ENCODE measurements around the gene HOXD9.

DNA sequence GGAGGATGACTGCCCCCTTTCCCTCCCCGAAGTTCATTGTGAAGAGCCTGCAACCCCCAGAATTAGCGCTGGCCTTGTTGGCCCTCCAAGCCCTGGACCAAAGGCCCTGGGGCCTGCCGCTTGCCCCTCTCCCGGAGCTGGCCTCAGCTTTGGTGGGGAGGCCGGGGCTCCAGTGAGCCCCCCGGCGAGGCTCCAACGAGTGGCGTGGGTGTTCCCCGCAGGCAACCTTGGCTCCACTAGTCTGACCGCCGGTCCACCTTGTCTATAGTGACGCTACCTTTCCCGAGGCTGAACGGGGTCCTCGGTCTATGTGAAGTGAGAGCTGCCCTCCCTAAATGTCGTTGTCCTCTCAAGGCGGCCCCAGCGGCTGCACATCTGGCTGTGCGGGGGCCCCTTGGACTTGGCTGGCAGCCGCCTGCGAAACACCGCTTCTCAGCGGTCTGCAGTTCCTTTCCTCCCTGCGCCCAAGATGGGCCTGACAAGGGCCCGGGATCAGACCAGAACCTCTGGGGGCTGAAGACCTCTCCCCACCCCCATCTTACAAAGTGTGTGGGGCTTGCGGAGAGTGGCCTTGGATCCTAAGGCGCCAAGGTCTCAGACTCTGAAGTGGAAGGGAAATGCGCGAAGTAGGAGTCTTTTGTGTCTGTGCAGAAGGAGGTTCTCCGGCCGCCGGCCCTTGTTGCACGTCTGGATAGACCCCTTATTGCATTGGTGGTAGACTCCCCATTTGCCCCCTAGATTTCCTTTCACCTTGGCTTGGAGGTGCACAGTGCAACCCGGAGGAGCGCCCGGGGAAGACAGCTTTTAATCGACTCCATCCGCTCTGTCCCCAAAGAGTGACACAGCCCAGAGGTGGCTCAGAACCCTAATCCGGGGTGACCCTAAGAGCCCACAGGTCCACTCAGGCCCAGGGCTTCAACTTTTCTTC, 9.9 kb upstream of the HOXD9 start:
- TF ChIP-seq ARNTL (CRISPR knock-in tag; IDR thresholded peaks at IDR 0.05; ENCODE audit: borderline replicate concordance, low read depth) (no peak), RARB (CRISPR knock-in tag; IDR thresholded peaks at IDR 0.05) (no peak), OSR1 (CRISPR knock-in tag; IDR thresholded peaks at IDR 0.05) (no peak)
